SK-N-DZ (cell line): ENCODE data around the gene PRC1.

Experiments used
- DNase-seq: peaks from one replicate; pipeline ENCODE4 v3.0.0-alpha.2; 2015; ENCODE audit warnings: low spot score

The PRC1 gene

DNA sequence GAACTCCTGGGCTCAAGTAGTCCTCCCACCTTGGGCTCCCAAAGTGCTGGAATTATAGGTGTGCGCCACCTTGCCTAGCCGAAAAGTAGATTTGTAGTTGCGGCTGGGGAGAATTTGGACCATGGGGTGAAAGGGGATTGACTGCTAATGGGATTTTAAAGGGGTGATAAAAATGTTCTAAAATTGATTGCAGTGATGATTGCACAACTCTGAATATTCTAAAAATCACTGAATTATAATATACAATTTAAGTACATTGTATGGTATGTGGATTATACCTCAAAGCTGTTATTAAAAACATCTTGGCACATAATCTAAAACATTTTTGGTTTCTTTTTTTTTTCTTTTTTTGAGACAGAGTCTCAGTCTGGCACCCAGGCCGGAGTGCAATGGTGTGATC, 3.9 kb downstream of the PRC1 start:
- no peak for DNase-seq

DNA sequence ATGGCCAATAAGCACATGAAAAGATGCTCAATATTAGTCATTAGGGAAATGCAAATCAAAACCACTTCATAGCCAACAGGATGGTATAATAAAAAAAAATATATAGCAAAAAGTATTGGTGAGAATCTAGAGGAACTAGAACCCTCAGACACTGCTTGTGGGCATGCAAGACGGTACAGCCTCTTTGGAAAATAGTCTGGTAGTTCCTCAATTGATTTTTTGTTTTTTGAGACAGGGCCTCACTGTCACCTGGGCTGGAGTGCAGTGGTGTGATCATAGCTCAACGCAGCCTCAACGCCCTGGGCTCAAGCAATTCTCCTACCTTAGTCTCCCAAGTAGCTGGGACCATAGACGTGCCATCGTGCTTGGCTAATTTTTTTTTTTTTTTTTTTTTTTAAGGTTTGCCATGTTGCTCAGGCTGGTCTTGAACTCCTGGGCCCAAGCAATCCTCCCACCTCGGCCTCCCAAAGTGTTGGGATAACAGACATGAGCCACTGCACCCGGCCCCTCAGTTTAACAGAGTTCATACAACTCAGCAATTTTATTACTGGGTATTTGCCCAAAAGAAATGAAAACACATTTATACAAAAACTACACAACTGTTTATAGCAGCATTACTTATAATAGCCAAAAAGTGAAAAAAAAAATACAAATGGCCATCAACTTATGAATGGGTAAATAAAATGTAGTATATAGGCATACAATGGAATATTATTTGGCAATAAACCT, 5.1 kb downstream of the PRC1 start:
- no peak for DNase-seq

- DNase-seq: no peak
These were observed 6.0 kb downstream of the PRC1 start for GRCh38 chr15:90988296-90988695.

GRCh38 chr15:90987561-90988141, 6.7 kb downstream of the PRC1 start:
- DNase-seq: no peak

DNA sequence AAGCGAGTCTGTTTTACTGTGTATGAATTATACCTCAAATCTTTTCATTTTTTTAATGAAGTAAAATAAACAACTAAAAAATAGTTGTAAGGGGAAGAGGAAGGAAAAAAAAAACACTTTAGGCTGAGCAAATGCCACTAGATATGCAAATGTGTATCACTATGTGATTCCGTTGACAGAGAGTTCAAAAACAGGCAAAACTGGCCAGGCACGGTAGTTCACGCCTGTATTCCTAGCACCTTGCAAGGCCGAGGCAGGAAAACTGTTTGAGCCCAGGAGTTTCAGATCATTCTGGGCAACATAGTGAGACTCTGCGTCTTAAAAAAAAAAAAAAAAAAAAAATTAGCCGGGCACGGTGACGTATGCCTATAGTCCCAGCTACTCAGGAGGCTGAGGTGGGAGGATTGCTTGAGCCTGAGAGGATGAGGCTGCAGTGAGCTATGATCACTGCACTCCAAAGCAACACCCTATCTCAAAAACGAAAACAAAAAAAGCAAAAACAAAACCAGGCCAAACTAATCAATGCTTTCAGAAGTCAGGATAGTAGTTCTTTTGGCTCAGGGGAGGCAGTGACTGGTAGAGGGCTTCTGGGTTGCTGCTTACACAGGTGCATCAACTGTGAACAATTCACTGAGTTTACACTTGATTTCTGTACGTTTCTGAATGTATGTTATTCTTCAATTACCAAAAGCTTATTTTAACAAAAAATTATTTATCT, 7.4 kb downstream of the PRC1 start:
- DNase-seq: no peak

DNA sequence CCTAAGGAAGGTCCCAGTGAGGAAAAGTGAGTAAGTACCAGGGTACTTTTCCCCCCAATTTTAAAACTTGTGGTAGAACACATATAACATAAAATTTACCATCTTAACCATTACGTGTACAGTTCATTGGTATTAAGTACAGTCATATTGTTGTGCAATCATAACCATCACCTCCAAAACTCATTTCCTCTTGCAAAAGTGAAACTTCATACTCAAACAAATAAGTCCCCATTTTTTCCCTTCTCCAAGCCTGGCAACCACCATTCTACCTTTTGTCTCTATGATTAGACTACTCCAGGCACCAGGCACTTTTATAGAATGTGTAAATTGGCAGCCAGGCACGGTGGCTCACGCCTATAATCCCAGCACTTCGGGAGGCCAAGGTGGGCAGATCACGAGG, 12.2 kb downstream of the PRC1 start:
- no peak for DNase-seq

GRCh38 chr15:90981681-90982080, 12.7 kb downstream of the PRC1 start:
- DNase-seq: no peak

- no peak for DNase-seq
These were observed 14.8 kb downstream of the PRC1 start for GRCh38 chr15:90979582-90979981.

DNA sequence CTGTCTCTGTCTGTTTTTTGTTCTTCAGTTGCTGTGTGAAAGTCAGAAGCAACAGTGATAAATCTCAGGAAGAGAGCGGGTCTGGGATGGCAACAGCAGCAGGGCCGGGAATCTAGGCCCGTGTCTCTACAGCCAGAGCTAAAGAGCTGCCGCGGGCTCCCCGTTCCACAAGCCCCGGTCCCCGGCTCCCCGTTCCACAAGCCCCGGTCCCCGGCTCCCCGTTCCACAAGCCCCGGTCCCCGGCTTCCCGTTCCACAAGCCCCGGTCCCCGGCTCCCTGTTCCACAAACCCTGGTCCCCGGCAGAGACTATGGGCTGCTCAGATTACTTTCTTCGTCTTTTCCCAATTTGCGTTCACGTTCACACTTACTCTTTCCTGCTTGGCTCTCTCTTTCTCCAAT, 20.1 kb downstream of the PRC1 start:
- no peak for DNase-seq

GRCh38 chr15:90972133-90972532, 22.2 kb downstream of the PRC1 start:
- DNase-seq: no peak

- DNase-seq: no peak
These were observed 24.1 kb downstream of the PRC1 start for GRCh38 chr15:90970274-90970673.

DNA sequence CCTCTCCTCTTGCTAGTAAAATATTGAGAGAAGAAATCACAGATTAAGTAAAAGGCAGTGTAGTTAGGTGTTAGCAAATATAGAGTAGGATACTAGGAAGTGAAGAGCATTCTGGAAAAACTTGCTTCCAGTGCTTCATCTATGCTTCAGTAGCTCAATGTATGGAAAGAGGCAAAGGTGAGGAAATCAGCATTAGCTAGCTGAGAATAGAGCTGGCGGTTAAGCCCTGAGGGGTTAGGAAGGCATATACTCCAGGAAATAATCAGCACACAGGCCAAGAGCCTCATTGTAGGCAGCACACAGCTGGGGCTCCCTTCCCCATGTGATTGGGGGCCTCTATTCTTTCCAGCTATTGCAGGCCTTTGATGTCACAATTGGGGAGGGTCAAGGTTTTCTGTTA, 25.9 kb downstream of the PRC1 start:
- DNase-seq: no peak

DNA sequence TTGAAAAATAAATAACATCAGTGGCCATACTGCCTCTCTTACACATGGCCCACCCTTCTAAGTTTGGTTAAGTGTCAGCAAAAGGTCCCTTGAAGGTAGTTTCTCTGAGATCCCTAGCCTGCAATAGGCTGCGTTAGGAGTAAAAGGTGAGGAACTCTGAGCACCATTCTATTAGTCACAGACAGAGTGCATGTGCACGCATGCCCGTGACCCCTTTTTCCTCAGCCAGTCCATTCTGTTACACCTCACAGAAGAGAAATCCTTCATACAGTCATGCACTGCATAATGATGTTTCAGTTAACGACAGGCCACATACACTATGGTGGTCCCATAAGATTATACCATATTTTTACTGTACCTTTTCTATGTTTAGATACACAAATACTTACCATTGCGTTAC, 27.1 kb downstream of the PRC1 start:
- DNase-seq: no peak

DNA sequence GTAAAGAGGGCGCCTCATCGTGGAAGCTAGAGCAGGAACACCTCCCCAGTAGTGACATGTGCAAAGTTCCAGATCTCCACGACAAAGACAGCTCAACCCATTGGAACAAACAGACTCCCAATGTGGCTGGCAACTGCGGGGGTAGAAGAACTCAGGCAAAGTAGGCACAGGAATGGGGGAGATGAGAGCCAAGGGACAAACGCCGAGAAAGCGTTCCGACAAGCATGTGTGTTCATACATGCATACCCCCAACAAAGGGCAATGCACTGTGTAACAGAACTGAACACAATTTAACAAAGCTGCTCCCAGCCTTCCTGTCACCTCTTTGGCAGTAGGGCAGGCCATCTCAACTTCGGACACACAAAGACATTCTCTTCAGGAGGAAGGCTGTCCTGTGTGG, 28.1 kb downstream of the PRC1 start:
- DNase-seq: no peak

GRCh38 chr15:90962021-90962420, 32.3 kb downstream of the PRC1 start:
- no peak for DNase-seq

DNA sequence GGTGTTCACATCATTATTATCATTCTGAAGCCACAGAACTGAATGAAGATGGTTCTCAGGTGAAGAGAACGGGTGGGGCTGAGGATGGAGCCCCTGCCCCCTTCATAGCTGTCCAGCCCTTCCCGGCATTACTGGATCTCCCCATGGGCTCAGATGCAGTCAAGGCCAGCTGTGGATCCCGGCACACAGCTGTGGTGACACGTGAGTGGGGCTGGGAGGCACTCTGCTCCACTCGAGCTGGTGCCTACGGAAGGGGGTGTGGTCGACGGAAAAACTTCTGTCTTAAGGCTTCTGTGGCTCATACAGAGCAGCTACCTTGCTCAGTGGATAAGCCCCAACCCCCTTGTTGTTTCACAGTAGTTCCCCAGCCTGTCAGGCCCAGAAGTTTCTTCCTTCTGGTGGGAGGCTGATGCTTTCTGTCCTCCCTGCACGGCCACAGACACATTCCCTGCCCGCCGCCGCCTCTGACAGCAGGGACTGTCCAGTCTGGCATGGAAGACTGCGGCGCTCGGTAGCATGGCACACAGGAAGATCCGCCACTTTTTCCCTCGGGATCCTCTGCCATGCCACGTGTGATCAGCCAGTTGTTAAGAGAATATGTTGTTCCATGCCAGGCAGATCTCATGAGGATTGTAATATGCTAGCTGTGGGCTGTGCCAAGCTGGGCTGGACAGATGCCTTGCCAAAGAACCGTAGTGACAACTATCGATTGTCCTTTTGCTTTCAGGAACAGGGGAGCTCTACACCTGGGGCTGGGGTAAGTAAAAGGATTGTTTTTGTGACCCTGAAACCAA, 33.8 kb downstream of the PRC1 start:
- no peak for DNase-seq

- no peak for DNase-seq
These were observed 34.4 kb downstream of the PRC1 start for GRCh38 chr15:90959894-90960293.

DNA sequence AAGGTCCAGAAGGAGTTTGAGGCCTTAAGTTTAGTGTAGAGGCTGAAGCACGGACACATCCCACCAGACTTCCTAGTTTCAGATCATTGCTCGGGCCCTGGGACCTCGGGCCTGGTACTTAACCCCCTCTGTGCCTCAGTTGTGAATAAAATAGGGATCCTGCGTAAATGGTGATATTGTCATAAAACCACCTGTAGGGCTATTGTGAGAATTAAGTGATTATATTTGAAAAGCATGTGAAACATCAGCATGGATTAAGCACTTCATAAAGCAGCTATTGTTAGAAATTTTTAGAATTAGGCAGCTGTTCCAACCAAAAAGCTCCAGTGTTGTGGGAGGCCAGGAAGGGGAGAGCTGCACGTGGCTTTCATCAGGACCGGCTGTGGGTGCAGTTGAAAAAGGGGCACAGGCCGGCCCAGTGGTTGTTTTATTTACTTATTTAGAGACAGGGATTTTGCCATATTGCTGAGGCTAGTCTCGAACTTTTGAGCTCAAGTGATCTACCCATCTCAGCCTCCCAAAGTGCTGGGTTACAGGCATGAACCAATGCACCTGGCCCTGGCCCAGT, 35.2 kb downstream of the PRC1 start:
- DNase-seq: no peak

- no peak for DNase-seq
These were observed 36.5 kb downstream of the PRC1 start for GRCh38 chr15:90957791-90958190.

DNA sequence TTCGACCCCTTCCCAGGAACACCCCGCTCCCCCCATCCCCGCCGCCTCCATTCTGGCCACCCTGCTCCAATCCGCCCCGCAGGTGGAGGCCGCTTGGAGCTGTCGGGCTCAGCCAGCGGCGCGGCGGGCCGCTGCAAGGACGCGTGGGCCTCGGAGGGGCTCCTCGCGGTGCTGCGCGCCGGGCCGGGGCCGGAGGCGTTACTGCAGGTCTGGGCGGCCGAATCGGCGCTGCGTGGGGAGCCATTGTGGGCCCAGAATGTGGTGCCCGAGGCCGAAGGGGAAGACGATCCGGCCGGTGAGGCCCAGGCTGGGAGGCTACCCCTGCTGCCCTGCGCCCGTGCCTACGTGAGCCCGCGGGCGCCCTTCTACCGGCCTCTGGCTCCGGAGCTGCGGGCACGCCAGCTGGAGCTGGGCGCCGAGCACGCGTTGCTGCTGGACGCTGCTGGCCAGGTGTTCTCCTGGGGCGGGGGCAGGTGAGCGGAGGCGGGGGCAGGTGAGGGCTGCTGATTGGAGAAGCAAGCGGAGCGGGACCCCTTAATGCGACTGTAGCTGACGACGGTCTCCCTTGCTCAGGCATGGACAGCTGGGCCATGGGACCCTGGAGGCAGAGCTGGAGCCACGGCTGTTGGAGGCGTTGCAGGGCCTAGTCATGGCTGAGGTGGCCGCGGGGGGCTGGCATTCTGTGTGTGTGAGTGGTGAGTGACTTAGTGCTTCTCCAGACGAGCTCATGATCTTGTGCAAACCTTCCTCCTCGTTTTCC, 37.1 kb downstream of the PRC1 start:
- DNase-seq: no peak
